Stimulated activated CD4-positive, alpha-beta T cell treated with anti-CD3 and anti-CD28 coated beads, Interleukin-15, amount 100 ng/mL, for 1 hour (primary cell): Measurements from ENCODE around the gene KLF16.

ENCODE experiments used
- DNase-seq, 2 donors: peaks; one replicate each; pipeline ENCODE4 v3.0.0-alpha.2; 2020; ENCODE audit warnings: low read depth in 1 of 2, low spot score in 1 of 2

KLF16 gene

GRCh38 chr19:1871140-1871597 is 7.8 kb upstream of the KLF16 start:
- no peak for DNase-seq

GRCh38 chr19:1868971-1869370 is 5.6 kb upstream of the KLF16 start:
- DNase-seq: no peak

- no peak for DNase-seq
Observed at GRCh38 chr19:1867349-1867724, 4.0 kb upstream of the KLF16 start.

- no peak for DNase-seq
Observed at GRCh38 chr19:1866693-1867348, 3.4 kb upstream of the KLF16 start.

- no peak for DNase-seq
Observed at GRCh38 chr19:1865172-1866010, 2.0 kb upstream of the KLF16 start.

- peak in 1 of 2 donors; percentile 56 for DNase-seq
Observed at GRCh38 chr19:1864480-1865171, 1.2 kb upstream of the KLF16 start.

DNA sequence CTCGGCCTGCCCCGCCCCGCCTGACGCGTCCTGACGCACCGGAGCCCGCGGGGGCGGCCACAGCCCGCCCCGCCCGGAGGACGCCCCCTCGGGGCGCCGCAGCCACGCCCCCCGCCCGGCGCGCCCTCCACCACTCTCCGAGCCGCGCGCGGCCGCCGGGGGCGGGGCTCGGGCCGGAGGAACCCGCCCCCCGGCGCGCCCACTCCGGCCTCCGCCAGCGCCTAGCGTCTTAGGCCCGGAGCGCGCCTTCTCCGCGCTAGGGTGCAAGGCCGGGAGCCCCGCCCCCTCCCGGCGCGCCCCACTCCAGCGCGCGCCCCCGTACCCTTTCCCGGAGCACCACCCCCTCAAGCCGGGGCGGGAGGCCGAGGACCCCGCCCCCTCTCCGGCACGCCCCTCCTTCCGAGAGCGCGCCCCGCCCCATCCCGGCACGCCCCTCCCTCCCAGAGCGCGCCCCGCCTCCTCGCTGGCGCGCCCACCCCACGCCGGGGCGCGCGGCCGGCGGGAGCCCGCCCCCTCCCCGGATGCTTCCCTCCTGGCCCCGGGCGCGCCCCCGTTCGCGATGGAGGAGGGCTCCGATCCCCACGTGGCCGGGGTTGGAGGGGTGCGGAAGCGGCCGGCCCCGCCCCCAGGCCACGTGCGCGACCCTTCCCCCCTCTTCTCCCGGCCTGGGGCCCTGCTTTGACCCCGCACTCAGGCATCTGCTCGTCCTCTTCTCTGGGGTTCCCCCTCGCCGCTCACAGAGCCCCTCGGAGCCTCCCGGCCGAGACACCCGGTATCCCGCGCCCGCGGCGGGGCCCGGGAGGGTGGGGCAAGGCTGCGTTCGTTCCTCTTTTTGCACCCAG is 480 bp upstream of the KLF16 start:
- peak; percentile 91 to 92 for DNase-seq

GRCh38 chr19:1862424-1863327 is 703 bp downstream of the KLF16 start:
- peak in 1 of 2 donors; percentile 63 for DNase-seq

GRCh38 chr19:1862068-1862423 is 1.3 kb downstream of the KLF16 start:
- DNase-seq: no peak

GRCh38 chr19:1861599-1862031 is 1.8 kb downstream of the KLF16 start:
- DNase-seq: no peak

- no peak for DNase-seq
Observed at GRCh38 chr19:1860821-1861598, 2.4 kb downstream of the KLF16 start.

DNA sequence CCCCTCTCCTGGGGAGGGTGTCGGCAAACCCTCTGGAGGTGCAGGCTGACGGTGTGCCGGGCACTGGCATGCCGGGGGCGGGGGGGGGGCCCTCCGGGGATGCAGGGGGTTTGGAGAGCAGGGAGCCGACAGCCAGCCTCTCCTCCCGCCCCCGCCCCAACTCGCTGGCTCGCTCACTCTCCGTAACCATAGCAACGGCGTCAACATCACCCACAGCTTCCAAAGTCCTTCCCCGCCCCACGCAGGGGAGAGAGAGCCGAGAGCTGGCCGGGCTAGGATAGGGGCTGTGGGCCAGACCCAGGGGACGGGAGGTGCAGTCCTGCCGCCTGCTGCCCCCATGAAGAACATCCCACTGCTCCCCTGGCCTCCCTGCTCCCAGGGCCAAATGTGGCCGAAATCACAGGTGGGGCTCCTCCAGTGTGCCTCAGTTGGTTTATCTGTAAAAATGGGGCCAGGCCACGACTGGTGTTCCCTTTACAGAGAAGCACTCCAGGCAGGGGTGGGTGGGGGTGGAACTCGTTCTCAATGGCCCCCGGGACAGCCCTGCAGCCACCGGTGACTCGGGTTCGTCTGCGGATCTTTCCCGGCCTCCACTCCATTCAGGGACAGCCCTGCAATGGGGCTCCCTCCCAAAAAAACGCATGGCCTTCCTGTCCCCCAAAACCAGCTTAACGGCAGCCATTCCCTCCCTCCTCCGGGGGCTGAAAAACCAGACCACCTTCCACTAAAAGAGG is 3.2 kb downstream of the KLF16 start:
- DNase-seq: no peak

DNA sequence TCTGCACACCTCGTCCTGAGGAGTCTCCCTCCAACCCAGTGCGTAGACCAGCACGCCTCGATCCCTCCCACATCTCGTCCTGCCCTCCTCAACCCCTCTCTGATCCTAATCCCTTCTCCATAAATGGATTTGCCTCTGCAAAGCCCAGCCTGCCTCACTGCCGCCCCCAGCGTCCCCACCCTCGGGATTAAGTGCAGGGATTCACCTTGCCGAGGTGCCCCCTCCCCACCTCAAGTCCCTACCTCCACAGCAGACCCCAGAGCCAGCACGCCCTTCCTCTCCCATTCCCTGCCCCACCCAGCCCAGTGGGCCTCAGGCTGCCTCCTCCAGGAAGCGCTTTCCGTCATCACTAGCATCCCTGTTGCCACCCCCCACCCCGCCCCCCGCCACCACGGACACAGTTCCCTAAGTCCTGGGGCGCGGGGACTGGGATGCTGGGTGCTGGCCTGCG is 4.0 kb downstream of the KLF16 start:
- no peak for DNase-seq

DNA sequence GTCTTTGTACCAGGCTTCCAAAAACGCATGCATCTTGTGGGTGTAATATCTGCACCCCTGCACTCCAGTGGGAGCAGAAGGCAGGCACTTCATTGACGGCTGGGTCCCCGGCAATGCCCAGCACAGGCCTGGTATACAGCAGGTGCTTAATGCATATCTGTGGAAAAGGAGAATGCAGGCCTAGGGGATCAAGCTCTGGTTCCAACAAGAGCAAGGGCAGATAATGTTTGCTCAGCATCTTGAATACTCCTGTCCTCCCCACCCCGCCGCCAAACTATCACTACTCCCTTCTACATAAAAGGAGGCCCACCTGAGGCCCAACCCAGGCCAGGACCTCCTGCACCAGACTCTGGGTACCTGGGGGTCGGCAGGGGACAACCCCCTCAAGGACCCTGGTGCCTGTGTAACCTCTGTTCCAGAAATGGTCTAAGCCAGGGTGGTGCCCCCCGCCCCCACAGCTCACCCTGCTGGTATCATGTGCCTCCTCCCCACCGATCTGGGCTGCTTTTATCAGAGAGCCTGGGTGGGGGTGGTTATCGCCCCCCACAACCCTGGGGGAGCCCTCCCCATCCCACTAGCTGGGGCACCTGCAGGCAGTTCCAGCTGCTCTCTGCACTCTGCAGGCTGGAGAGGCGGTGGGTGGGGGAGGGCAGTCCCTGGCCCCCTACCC is 4.8 kb downstream of the KLF16 start:
- no peak for DNase-seq

GRCh38 chr19:1857648-1858326 is 5.6 kb downstream of the KLF16 start:
- DNase-seq: no peak

DNA sequence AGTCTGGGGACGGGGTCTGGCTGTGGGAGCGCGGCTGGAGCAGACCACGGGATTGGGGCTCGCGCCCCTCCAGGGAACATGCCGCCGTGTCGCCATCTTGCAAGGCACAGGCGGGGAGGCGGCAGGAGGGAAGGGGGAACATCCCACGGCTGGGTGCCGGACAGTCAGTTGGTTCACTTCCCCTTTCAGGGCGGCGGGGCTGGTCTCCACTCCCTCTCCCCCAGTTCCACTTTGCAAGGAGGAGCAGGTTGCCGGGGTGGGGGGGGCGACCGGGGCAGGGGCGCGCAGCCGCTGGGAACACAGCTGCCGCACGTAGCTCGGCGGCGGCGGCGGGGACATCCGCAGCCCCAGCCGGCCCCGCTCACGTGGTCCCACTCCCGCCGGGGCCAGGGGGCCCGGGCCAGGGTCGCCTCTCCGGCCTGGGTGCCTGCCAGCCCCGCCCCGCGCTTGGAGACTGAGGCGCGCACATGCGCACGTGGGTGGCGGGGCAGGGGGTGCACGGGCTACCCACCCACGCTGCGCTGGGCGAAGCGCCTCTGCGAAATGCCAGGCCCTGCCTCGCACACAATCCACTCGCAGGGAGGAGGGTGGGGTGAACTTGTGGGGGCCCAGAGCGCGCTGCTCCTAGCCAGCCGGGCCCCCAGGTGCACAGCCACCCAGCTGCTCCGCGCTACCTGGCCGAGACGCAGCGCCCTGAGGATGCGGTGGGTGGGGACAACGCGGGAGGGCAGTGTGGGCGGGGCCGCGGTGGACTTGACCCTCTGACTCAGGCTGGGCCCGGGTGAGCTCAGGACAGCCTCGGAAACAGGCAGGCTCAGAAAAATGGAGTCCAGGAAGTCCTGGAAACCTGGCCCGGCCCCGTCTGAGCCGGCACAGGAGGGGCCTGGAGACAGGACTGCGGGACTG is 6.4 kb downstream of the KLF16 start:
- no peak for DNase-seq
